ENCODE results near the gene CTSK. TPM values are rescaled to one million over a fixed set of nuclear protein-coding genes. Genes with fewer than 3 reads are reported as not detected.
"Not testable (repeated sequence)": the region's sequence is repeated elsewhere in the genome, so short reads cannot be mapped to it uniquely, and the experiment has no call there.

Gene CTSK
- total RNA-seq, result 54.3 and 57.0 TPM in 2 replicates
- polyA plus RNA-seq, result 26.6 and 37.3 TPM in 2 replicates

GRCh38 chr1:150808121-150808520 lies at the start of gene CTSK:
TSS of gene CTSK (minus strand) at chr1:150808260. CDS start at chr1:150806805, 1,455 bp downstream.
- H3K4me1 ChIP-seq (ENCODE audit: insufficient read depth), result peaks cover 36% of the 10 kb centered on the region
- peaks cover 2% of the 10 kb centered on the region for H3K79me2 ChIP-seq
- WGBS (ENCODE audit: low lambda C conversion rate, missing lambda C conversion rate), result 32% methylated on average over 7 of the region's 7 CpGs
- H3K4me3 ChIP-seq, result peak within 1 kb of the TSS; percentile 30
- no peaks in the 10 kb centered on the region for H3K27me3 ChIP-seq
- peaks cover 5% of the 10 kb centered on the region for H3K36me3 ChIP-seq (replicated peaks; ENCODE audit: insufficient read depth, low read depth)
- H3K9me3 ChIP-seq (ENCODE audit: low read depth), result no peaks in the 10 kb centered on the region
- peak; percentile 12 for DNase-seq (ENCODE audit: low spot score)
- H3K27ac ChIP-seq, result peak within 1 kb of the TSS; percentile 81
- no peaks in the 10 kb centered on the region for H4K20me1 ChIP-seq (ENCODE audit: insufficient read depth, poor library complexity, severe bottlenecking)
- H3K4me2 ChIP-seq, result peak within 1 kb of the TSS; percentile 75
- H2AFZ ChIP-seq, result peak within 1 kb of the TSS; percentile 7
- no peaks in the 10 kb centered on the region for H3K9me2 ChIP-seq (replicated peaks; ENCODE audit: insufficient read depth)
- TF ChIP-seq CTCF (IDR thresholded peaks at IDR 0.05; ENCODE audit: poor library complexity), result no peak
- TF ChIP-seq EZH2phosphoT487 (IDR thresholded peaks at IDR 0.05; ENCODE audit: low read depth, severe bottlenecking, unreplicated experiment), result no peak
- no peak for TF ChIP-seq EZH2 (IDR thresholded peaks at IDR 0.05; ENCODE audit: borderline replicate concordance)

GRCh38 chr1:150852734-150853133 lies 44.7 kb upstream of the CTSK start:
- H3K9me3 ChIP-seq (ENCODE audit: low read depth), result not testable (repeated sequence)
- H3K4me2 ChIP-seq, result peak overlapping the region; percentile 49

GRCh38 chr1:150850801-150851362 lies 42.8 kb upstream of the CTSK start:
- not testable (repeated sequence) for H4K20me1 ChIP-seq (ENCODE audit: insufficient read depth, poor library complexity, severe bottlenecking); H3K4me3 ChIP-seq; DNase-seq (ENCODE audit: low spot score); H3K9me2 ChIP-seq (replicated peaks; ENCODE audit: insufficient read depth); H3K36me3 ChIP-seq (replicated peaks; ENCODE audit: insufficient read depth, low read depth); H3K9me3 ChIP-seq (ENCODE audit: low read depth); H3K4me1 ChIP-seq (ENCODE audit: insufficient read depth); H2AFZ ChIP-seq; H3K27me3 ChIP-seq; H3K27ac ChIP-seq; H3K4me2 ChIP-seq
- 96% methylated on average over 4 of the region's 49 CpGs for WGBS (ENCODE audit: low lambda C conversion rate, missing lambda C conversion rate)
- peaks cover 18% of the 10 kb centered on the region for H3K79me2 ChIP-seq

More at GRCh38 chr1:150852734-150853133, 44.7 kb upstream of the CTSK start:
- not testable (repeated sequence) for H3K4me3 ChIP-seq; H3K36me3 ChIP-seq (replicated peaks; ENCODE audit: insufficient read depth, low read depth); DNase-seq (ENCODE audit: low spot score); H3K27me3 ChIP-seq; H3K4me1 ChIP-seq (ENCODE audit: insufficient read depth); H4K20me1 ChIP-seq (ENCODE audit: insufficient read depth, poor library complexity, severe bottlenecking); H3K9me2 ChIP-seq (replicated peaks; ENCODE audit: insufficient read depth); H2AFZ ChIP-seq
- Histone ChIP-seq H3K27ac (peak overlapping the region; percentile 45), H3K79me2 (peaks cover 30% of the 10 kb centered on the region)
- WGBS (ENCODE audit: low lambda C conversion rate, missing lambda C conversion rate), result 88% methylated on average over 3 of the region's 3 CpGs

- no peaks in the 10 kb centered on the region for H3K4me1 ChIP-seq (ENCODE audit: insufficient read depth)
- DNase-seq (ENCODE audit: low spot score), result no peak
- H3K9me3 ChIP-seq (ENCODE audit: low read depth), result no peaks in the 10 kb centered on the region
- H3K27ac ChIP-seq, result no peak overlapping the region
- WGBS (ENCODE audit: low lambda C conversion rate, missing lambda C conversion rate), result 94% methylated on average over 4 of the region's 4 CpGs
- TF ChIP-seq CTCF (IDR thresholded peaks at IDR 0.05; ENCODE audit: poor library complexity) (no peak), EZH2phosphoT487 (IDR thresholded peaks at IDR 0.05; ENCODE audit: low read depth, severe bottlenecking, unreplicated experiment) (no peak)
- no peaks in the 10 kb centered on the region for H3K9me2 ChIP-seq (replicated peaks; ENCODE audit: insufficient read depth)
- peaks cover 3% of the 10 kb centered on the region for H3K79me2 ChIP-seq
- no peaks in the 10 kb centered on the region for H3K36me3 ChIP-seq (replicated peaks; ENCODE audit: insufficient read depth, low read depth)
- H3K4me3 ChIP-seq, result no peak overlapping the region
- no peaks in the 10 kb centered on the region for H4K20me1 ChIP-seq (ENCODE audit: insufficient read depth, poor library complexity, severe bottlenecking)
- no peaks in the 10 kb centered on the region for H3K27me3 ChIP-seq
- H2AFZ ChIP-seq, result no peak overlapping the region
- H3K4me2 ChIP-seq, result no peak overlapping the region
Measured at GRCh38 chr1:150846473-150847146, 38.5 kb upstream of the CTSK start.

Measured in hepatocyte (in vitro differentiated cells).